ENCODE data around the gene TNXB. TPM values are rescaled to one million over a fixed set of nuclear protein-coding genes. Genes with fewer than 3 reads are reported as not detected.

The TNXB gene
- total RNA-seq, 4 donors from 2014 or later: 42.2 to 112 (median 80.9) TPM

- no peak for TF ChIP-seq CTCF (IDR thresholded peaks at IDR 0.05)
- no peak for TF ChIP-seq POLR2A (IDR thresholded peaks at IDR 0.05)
- peaks cover 9 to 33% of the 10 kb centered on the region in 2 donors for H3K4me1 ChIP-seq
- no peaks in the 10 kb centered on the region for H3K27me3 ChIP-seq
- 84 to 88% methylated on average over 9 of the region's 9 CpGs for WGBS, 2 donors
- no peaks in the 10 kb centered on the region for H3K9me3 ChIP-seq
- H3K36me3 ChIP-seq: no peaks in the 10 kb centered on the region
- intact Hi-C loops (cut with DNase I): no loop called here
- H3K27ac ChIP-seq: peak overlapping the region in 1 of 3 donors; percentile 17
- DNase-seq: peak in 1 of 2 donors; percentile 15
- H3K4me3 ChIP-seq (replicated peaks in 1 of 3): no peak overlapping the region
These were observed 26.2 kb downstream of the TNXB start for GRCh38 chr6:32082935-32083334.

- H3K36me3 ChIP-seq: no peaks in the 10 kb centered on the region
- no peak overlapping the region for H3K4me3 ChIP-seq (replicated peaks in 1 of 3)
- no peaks in the 10 kb centered on the region for H3K9me3 ChIP-seq
- 64 to 65% methylated on average over 6 of the region's 6 CpGs for WGBS, 2 donors
- H3K27ac ChIP-seq: peak overlapping the region in 1 of 3 donors; percentile 52
- TF ChIP-seq POLR2A (IDR thresholded peaks at IDR 0.05) (no peak), CTCF (IDR thresholded peaks at IDR 0.05) (no peak)
- peaks cover 8 to 28% of the 10 kb centered on the region in 2 donors for H3K4me1 ChIP-seq
- intact Hi-C loops (cut with DNase I): no loop called here
- H3K27me3 ChIP-seq: no peaks in the 10 kb centered on the region
- no peak for DNase-seq
These were observed 26.7 kb downstream of the TNXB start for GRCh38 chr6:32082478-32082877.

- TF ChIP-seq CTCF (IDR thresholded peaks at IDR 0.05) (no peak), POLR2A (IDR thresholded peaks at IDR 0.05) (no peak)
- intact Hi-C loops (cut with DNase I): no loop called here
- Histone ChIP-seq H3K4me3 (replicated peaks in 1 of 3) (no peak overlapping the region), H3K36me3 (no peaks in the 10 kb centered on the region), H3K27ac (peak overlapping the region in 2 of 3 donors; percentile 46 to 52), H3K9me3 (no peaks in the 10 kb centered on the region), H3K27me3 (no peaks in the 10 kb centered on the region), H3K4me1 (peaks cover 0 to 17% of the 10 kb centered on the region in 2 donors)
- 66 to 68% methylated on average over 13 to 20 of the region's 22 CpGs for WGBS, 2 donors
- DNase-seq: peak in 1 of 2 donors; percentile 25
These were observed 27.8 kb downstream of the TNXB start for GRCh38 chr6:32081168-32081990.

GRCh38 chr6:32079566-32080290 lies 29.4 kb downstream of the TNXB start:
- Histone ChIP-seq H3K36me3 (no peaks in the 10 kb centered on the region), H3K9me3 (no peaks in the 10 kb centered on the region), H3K4me3 (replicated peaks in 1 of 3) (no peak overlapping the region), H3K4me1 (peaks cover 0 to 10% of the 10 kb centered on the region in 2 donors), H3K27ac (no peak overlapping the region), H3K27me3 (no peaks in the 10 kb centered on the region)
- DNase-seq: no peak
- TF ChIP-seq POLR2A (IDR thresholded peaks at IDR 0.05) (no peak), CTCF (IDR thresholded peaks at IDR 0.05) (no peak)
- intact Hi-C loops (cut with DNase I): no loop called here
- whole genome bisulfite sequencing, 2 donors: 70 to 73% methylated on average over 7 of the region's 7 CpGs
